GM12878 (cell line): ENCODE results near the gene SLC7A10. TPM values are rescaled to one million over a fixed set of nuclear protein-coding genes. Genes with fewer than 3 reads are reported as not detected.

Source experiments
- ATAC-seq: fragments of 200-7000 bp; cut with Tn5 transposase; 3 replicates; pipeline ENCODE4 v1.9.1; 2020; ENCODE audit warnings: mild to moderate bottlenecking, moderate library complexity
- BruUV-seq: library from RNA; stranded (reverse); fragments of 400-500 nt; replicated peaks from 2 replicates; lab custom pipeline; 2021; lab: Mats Ljungman, UMichigan
- CTCF ChIA-PET: fragments of 300-600 bp; sonication (Branson Sonifier 250); formaldehyde crosslinking; extraction: SDS; loops from one replicate; lab custom pipeline; 2021; ENCODE audit warnings: inconsistent platforms; lab: Yijun Ruan, JAX
- POLR2A ChIA-PET: fragments of 350-600 bp; formaldehyde crosslinking; extraction: SDS; loops from one replicate; lab custom pipeline; 2021; ENCODE audit warnings: inconsistent platforms; lab: Charles Lee
- RAD21 ChIA-PET: fragments of 300-600 bp; sonication (Branson Sonifier 250); formaldehyde crosslinking; loops from one replicate; lab custom pipeline; 2023; ENCODE audit warnings: antibody characterized with exemption; ENCODE audit not compliant: unreplicated experiment; lab: Charles Lee
- SMC1A ChIA-PET: fragments of 300-600 bp; sonication (Branson Sonifier 250); formaldehyde crosslinking; loops from one replicate; lab custom pipeline; 2023; ENCODE audit not compliant: unreplicated experiment, uncharacterized antibody; lab: Charles Lee
- DNase-seq: peaks from one replicate; pipeline ENCODE4 v3.0.0-alpha.2; 2011; ENCODE audit warnings: low read depth, low spot score
- FAIRE-seq: peaks from 3 replicates; lab custom pipeline; 2011; peaks lifted over from hg19 to GRCh38; lab: Jason Lieb, UNC
- H2AFZ ChIP-seq: 2 replicates; pipeline ENCODE4 v1.6.0; 2011; ENCODE audit warnings: low read depth, low read length, control low read depth; ENCODE audit not compliant: control insufficient read depth
- H3K27ac ChIP-seq: 2 replicates; pipeline ENCODE4 v1.5.1; 2011; ENCODE audit warnings: control low read depth; ENCODE audit not compliant: control insufficient read depth, insufficient read depth
- H3K27me3 ChIP-seq, 2 experiments: replicated peaks in 1 of 2; 2 replicates each; pipeline versions ENCODE4 v1.6.0 to v1.6.1; 2011; ENCODE audit warnings: low read length in 1 of 2; ENCODE audit not compliant: control insufficient read depth in 2 of 2, insufficient read depth in 2 of 2
- H3K36me3 ChIP-seq, 2 experiments: 2 replicates each; pipeline ENCODE4 v1.5.1; 2011; ENCODE audit warnings: low read length in 1 of 2; ENCODE audit not compliant: control insufficient read depth in 2 of 2, insufficient read depth in 2 of 2
- H3K4me1 ChIP-seq: 2 replicates; pipeline ENCODE4 v1.6.1; 2011; ENCODE audit warnings: mild to moderate bottlenecking, low read length, moderate library complexity, mixed read lengths; ENCODE audit not compliant: control insufficient read depth, insufficient read depth
- H3K4me2 ChIP-seq: 2 replicates; pipeline ENCODE4 v1.6.0; 2011; ENCODE audit warnings: control low read depth; ENCODE audit not compliant: control insufficient read depth, insufficient read depth
- H3K4me3 ChIP-seq: fragments of 200-600 bp; sonication (generic); 2 replicates; pipeline ENCODE4 v1.5.1; 2016
- H3K79me2 ChIP-seq: 2 replicates; pipeline ENCODE4 v1.6.0; 2011; ENCODE audit warnings: low read length; ENCODE audit not compliant: control insufficient read depth, insufficient read depth
- H3K9ac ChIP-seq: 2 replicates; pipeline ENCODE4 v1.8.0; 2011; ENCODE audit warnings: low read length, control low read depth, mixed read lengths; ENCODE audit not compliant: control insufficient read depth, insufficient read depth
- H3K9me3 ChIP-seq: replicated peaks from 3 replicates; pipeline ENCODE4 v1.5.1; 2011; ENCODE audit warnings: mild to moderate bottlenecking, low read length; ENCODE audit not compliant: control insufficient read depth, insufficient read depth
- H4K20me1 ChIP-seq: 2 replicates; pipeline ENCODE4 v1.6.0; 2011; ENCODE audit not compliant: control insufficient read depth, insufficient read depth
- CREB1 ChIP-seq: IDR thresholded peaks from 2 replicates; pipeline ENCODE4 v1.6.1; 2012; ENCODE audit warnings: low read depth, mild to moderate bottlenecking, inconsistent platforms
- E2F8 ChIP-seq: fragments of 450-650 bp; IDR thresholded peaks from 2 replicates; pipeline ENCODE4 v1.6.1; 2018; ENCODE audit warnings: mild to moderate bottlenecking, low read depth, moderate library complexity; ENCODE audit not compliant: partially characterized antibody
- IRF5 ChIP-seq: fragments of 450-650 bp; IDR thresholded peaks from 2 replicates; pipeline ENCODE4 v1.6.1; 2017; ENCODE audit warnings: borderline replicate concordance
- SMAD5 ChIP-seq: IDR thresholded peaks from 2 replicates; pipeline ENCODE4 v1.6.1; 2016; ENCODE audit warnings: antibody characterized with exemption, low read depth
- SMC3 ChIP-seq: IDR thresholded peaks from 2 replicates; pipeline ENCODE4 v1.6.1; 2011; ENCODE audit warnings: low read length, improper control_type of control experiment, borderline replicate concordance
- TAF1 ChIP-seq: IDR thresholded peaks from 2 replicates; pipeline ENCODE4 v1.6.1; 2011; ENCODE audit warnings: mild to moderate bottlenecking, low read depth, low read length, borderline replicate concordance
- YY1 ChIP-seq: IDR thresholded peaks from 2 replicates; pipeline ENCODE4 v1.6.1; 2011; ENCODE audit warnings: low read depth, mild to moderate bottlenecking, low read length
- ZNF622 ChIP-seq: fragments of 450-650 bp; IDR thresholded peaks from 2 replicates; pipeline ENCODE4 v1.6.1; 2017; ENCODE audit warnings: mild to moderate bottlenecking, inconsistent platforms
- WGBS: methylation state at CpG from one replicate; pipeline ENCODE4 v1.1.6; 2016; ENCODE audit warnings: low lambda C conversion rate; ENCODE audit not compliant: insufficient replicate concordance, insufficient coverage; ENCODE audit errors: missing lambda C conversion rate; 5-methylcytosine and 5-hydroxymethylcytosine counted together
- in situ Hi-C: fragments of 300-500 bp; cut with MboI; formaldehyde crosslinking; loops from 9 replicates; pipeline ENCODE4 v1.14.3; 2018; ENCODE audit warnings: mixed read lengths
- intact Hi-C: fragments of 100-400 bp; cut with micrococcal nuclease; formaldehyde crosslinking; loops from one replicate; pipeline ENCODE4 v1.14.2; 2022; ENCODE audit not compliant: unreplicated experiment
- polyA plus RNA-seq, 11 experiments: library from polyadenylated mRNA; depleted of rRNA in 4 of 11; unstranded in 6 of 11; stranded (reverse) in 5 of 11; fragments of >200 nt; fragmentation: Nextera tagmentation in 4 of 11; fragmentation: Illumina TruSeq in 1 of 11; extraction: Ambion mirVana in 4 of 11; extraction: Trizol in 1 of 11; gene quantifications; 1 replicate in 1 of 11; 2 replicates in 10 of 11; pipeline versions ENCODE4 v1.2.1 to v1.2.3, GENCODE V29; 2011 to 2016; ENCODE audit warnings: inconsistent platforms in 2 of 11, missing spikeins in 2 of 11, low read depth in 1 of 11
- total RNA-seq, 4 experiments: library from RNA; depleted of rRNA in 3 of 4; stranded (reverse); fragments of >200 nt in 3 of 4; fragmentation: Illumina TruSeq in 1 of 4; extraction: Trizol in 1 of 4; gene quantifications; 2 replicates each; pipeline versions ENCODE4 v1.2.1 to v1.2.3, GENCODE V29; 2013 to 2021

The SLC7A10 gene
- total and polyA plus RNA-seq, 10 of the 15 experiments (the other 5 are each of a cell fraction or from before 2014, with no cell fraction given), result not detected

- Histone ChIP-seq H3K36me3 (no peaks in the 10 kb centered on the region), H3K9me3 (no peaks in the 10 kb centered on the region; the same call in 1 of the 3 replicates), H4K20me1 (no peaks in the 10 kb centered on the region), H3K4me1 (no peaks in the 10 kb centered on the region), H3K4me2 (no peak overlapping the region), H3K27me3 (no peaks in the 10 kb centered on the region), H2AFZ (no peak overlapping the region), H3K9ac (no peak overlapping the region), H3K4me3 (no peak overlapping the region), H3K27ac (no peak overlapping the region), H3K79me2 (no peaks in the 10 kb centered on the region)
- POLR2A ChIA-PET, result no interaction called here
- CTCF ChIA-PET, result interaction anchor here (1.8 kb wide), 1 partner anchor 161 kb away, joined by 5 read pairs; no protein-coding TSS in a partner anchor
- no peak for ATAC-seq
- intact Hi-C loops (no loop called here), in situ Hi-C loops (loop anchor here (25.0 kb wide), 1 partner anchor 515 kb away; no protein-coding TSS in a partner anchor)
- SMC1A ChIA-PET, result no interaction called here
- no peak for FAIRE-seq
- DNase-seq, result no peak
- TF ChIP-seq E2F8 (no peak), IRF5 (no peak), ZNF622 (no peak), CREB1 (no peak), SMAD5 (no peak), SMC3 (no peak), TAF1 (no peak), YY1 (no peak)
- no TSS peak for BruUV-seq
- RAD21 ChIA-PET, result no interaction called here
- 90% methylated on average over 1 of the region's 1 CpG for WGBS
Measured at GRCh38 chr19:33247441-33247819, 21.8 kb upstream of the SLC7A10 start.
